Measurements from ENCODE around the gene ABCC5.
"Not testable (repeated sequence)": the region's sequence is repeated elsewhere in the genome, so short reads cannot be mapped to it uniquely, and the experiment has no call there.

The ABCC5 gene

DNA sequence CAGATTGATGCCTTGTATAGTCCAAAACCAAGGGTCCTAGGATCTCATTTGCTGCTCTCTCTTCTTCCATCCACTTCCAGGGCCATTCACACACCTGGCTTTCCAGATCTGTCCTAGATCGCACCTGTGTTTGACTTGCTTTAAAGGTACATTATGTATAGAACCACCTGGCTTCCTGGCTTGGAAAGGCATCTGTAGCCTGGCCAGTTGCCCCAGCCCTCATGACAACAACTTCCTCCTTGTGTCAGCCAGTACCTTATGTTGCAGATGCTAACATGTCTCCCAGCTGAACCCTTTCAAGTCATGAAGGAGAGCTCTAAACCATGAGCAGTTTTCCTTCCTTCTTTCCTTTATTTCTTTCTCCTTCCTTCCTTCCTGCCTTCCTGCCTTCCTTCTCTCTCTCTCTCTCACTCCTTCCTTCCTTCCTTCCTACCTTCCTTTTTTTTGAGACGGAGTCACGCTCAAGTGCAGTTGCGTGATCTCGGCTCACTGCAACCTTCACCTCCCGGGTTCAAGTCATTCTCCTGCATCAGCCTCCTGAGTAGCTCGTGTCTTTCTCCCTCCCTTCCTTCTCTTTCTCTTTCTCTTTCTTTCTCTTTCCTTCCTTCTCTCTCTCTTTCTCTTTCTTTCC is 32.6 kb upstream of the ABCC5 start:
- TF ChIP-seq, protein P1, sequence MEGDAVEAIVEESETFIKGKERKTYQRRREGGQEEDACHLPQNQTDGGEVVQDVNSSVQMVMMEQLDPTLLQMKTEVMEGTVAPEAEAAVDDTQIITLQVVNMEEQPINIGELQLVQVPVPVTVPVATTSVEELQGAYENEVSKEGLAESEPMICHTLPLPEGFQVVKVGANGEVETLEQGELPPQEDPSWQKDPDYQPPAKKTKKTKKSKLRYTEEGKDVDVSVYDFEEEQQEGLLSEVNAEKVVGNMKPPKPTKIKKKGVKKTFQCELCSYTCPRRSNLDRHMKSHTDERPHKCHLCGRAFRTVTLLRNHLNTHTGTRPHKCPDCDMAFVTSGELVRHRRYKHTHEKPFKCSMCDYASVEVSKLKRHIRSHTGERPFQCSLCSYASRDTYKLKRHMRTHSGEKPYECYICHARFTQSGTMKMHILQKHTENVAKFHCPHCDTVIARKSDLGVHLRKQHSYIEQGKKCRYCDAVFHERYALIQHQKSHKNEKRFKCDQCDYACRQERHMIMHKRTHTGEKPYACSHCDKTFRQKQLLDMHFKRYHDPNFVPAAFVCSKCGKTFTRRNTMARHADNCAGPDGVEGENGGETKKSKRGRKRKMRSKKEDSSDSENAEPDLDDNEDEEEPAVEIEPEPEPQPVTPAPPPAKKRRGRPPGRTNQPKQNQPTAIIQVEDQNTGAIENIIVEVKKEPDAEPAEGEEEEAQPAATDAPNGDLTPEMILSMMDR (IDR thresholded peaks at IDR 0.05; ENCODE audit: borderline replicate concordance, control extremely low read depth, extremely low read depth, insufficient read depth, missing control alignments) = no peak
- in situ Hi-C loops (cut with MboI; ENCODE audit: low sequenced_read_pairs, unreplicated experiment) = no loop called here
- DNase-seq (ENCODE audit: low spot score) = no peak

DNA sequence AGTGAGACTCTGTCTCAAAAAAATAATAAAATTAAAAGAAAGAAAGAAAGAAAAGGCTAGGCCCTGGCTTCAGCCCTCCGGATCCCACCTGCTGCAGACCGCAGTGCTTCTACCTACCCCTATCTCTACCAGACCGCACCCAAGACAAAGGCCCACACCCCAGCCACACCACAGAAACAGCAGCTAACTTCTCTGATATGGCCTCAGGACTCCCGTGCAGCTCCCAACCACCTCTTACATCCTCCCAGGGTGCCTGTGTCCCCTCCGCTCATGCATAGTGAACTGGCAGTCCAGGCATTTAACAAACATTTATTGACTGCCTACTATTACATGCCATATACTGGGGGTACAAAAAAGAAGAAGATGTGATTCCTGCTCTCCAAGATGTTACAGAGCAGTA is 28.3 kb upstream of the ABCC5 start:
- DNase-seq (ENCODE audit: low spot score) = no peak
- in situ Hi-C loops (cut with MboI; ENCODE audit: low sequenced_read_pairs, unreplicated experiment) = no loop called here
- TF ChIP-seq, protein P1 (IDR thresholded peaks at IDR 0.05; ENCODE audit: borderline replicate concordance, control extremely low read depth, extremely low read depth, insufficient read depth, missing control alignments) = no peak

DNA sequence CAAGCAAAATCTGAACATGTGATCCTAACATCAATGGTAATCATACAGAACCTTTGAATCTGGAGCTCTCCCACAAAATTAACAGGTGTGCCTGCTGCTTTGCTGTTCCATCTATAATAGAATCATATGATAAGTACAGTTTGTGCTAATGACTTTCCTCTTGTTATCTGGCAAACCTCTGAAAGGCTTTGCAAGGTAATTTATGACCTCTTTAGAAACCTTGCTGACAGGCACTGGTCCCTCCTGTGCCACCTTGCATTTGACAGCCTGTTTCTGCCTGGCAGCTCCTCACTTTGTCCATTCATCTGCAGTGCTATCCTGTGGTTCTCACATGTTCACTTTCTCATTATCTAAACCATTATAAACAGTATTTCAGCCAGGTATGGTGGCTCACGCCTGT is 24.9 kb upstream of the ABCC5 start:
- no peak for DNase-seq (ENCODE audit: low spot score)
- TF ChIP-seq, protein P1 (IDR thresholded peaks at IDR 0.05; ENCODE audit: borderline replicate concordance, control extremely low read depth, extremely low read depth, insufficient read depth, missing control alignments) = no peak
- in situ Hi-C loops (cut with MboI; ENCODE audit: low sequenced_read_pairs, unreplicated experiment) = no loop called here

DNA sequence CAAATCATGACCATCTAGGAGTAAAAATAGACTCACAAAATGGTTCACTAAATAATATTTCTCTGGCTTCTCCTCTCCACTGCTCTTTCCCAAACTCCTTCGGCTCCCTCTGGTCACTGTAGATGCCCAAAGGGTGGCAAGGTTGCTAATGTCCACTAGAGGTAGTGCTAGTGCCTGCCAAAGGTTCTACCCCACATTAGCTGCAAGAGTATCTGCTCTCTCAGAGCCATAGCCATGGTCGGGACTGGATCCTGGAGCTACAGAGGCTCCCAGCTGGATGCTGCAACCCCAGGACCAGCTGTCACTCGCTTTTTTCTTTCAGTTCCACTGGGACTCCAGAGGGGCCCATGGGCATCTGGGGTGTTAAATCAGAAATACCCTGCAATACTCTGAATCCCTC is 22.3 kb upstream of the ABCC5 start:
- TF ChIP-seq, protein P1 (IDR thresholded peaks at IDR 0.05; ENCODE audit: borderline replicate concordance, control extremely low read depth, extremely low read depth, insufficient read depth, missing control alignments) = no peak
- in situ Hi-C loops (cut with MboI; ENCODE audit: low sequenced_read_pairs, unreplicated experiment) = no loop called here
- no peak for DNase-seq (ENCODE audit: low spot score)

DNA sequence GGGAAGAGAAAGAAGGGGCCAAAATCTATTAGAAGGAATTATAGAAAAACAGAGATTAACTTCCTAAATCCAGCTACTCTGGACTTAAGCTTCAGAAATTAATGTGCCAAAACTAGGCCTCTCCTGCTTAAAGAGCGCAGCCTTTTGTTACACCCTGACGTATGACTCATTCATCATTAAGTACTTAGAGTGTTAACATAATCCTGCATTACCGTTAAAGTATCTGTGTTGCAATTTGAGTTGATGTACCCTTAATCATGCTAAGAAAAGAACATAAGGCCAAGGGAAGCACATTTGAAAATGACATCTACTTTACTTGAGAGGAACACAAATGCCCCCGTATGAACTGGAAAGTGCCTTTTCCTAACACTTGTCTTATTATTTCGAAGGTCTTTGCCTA is 21.7 kb upstream of the ABCC5 start:
- in situ Hi-C loops (cut with MboI; ENCODE audit: low sequenced_read_pairs, unreplicated experiment) = no loop called here
- DNase-seq (ENCODE audit: low spot score) = no peak
- TF ChIP-seq, protein P1 (IDR thresholded peaks at IDR 0.05; ENCODE audit: borderline replicate concordance, control extremely low read depth, extremely low read depth, insufficient read depth, missing control alignments) = no peak

DNA sequence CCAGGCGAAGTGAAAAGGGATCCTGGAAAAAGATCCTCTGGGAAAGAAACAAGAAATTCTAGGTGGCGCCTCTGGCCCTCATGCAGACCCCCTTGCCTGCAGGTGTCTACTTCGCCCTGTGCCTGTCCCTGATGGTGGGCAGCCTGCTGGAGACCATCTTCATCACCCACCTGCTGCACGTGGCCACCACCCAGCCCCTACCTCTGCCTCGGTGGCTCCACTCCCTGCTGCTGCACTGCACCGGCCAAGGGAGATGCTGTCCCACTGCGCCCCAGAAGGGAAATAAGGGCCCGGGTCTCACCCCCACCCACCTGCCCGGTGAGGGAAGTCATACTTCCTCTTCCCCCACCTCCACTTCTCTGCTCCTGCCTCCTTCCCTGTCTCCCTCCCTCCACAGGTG is 20.6 kb upstream of the ABCC5 start:
- DNase-seq (ENCODE audit: low spot score); in situ Hi-C loops (cut with MboI; ENCODE audit: low sequenced_read_pairs, unreplicated experiment): not testable (repeated sequence)

DNA sequence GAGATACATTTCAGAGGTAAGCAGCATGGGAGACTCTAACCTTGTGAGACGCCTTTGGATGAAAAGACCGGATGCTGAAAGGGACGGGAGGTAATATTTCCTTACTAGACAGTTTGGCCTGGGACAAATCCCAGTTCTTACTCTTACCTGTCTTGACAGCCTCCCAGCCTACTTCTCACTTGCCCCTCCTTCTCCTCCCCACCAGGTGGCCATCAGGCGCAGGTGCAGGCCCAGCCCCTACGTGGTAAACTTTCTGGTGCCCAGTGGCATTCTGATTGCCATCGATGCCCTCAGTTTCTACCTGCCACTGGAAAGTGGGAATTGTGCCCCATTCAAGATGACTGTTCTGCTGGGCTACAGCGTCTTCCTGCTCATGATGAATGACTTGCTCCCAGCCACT is 20.1 kb upstream of the ABCC5 start:
- TF ChIP-seq, protein P1 (IDR thresholded peaks at IDR 0.05; ENCODE audit: borderline replicate concordance, control extremely low read depth, extremely low read depth, insufficient read depth, missing control alignments) = no peak
- in situ Hi-C loops (cut with MboI; ENCODE audit: low sequenced_read_pairs, unreplicated experiment) = no loop called here
- no peak for DNase-seq (ENCODE audit: low spot score)

Measured in GM13976 (cell line).